ENCODE results near the gene TMEM158.
A peak's percentile ranks its signal among the peaks of the same experiment; 100 is the strongest.

Gene TMEM158

GRCh38 chr3:45234250-45234649, 8.2 kb upstream of the TMEM158 start:
- TF ChIP-seq, protein P1, sequence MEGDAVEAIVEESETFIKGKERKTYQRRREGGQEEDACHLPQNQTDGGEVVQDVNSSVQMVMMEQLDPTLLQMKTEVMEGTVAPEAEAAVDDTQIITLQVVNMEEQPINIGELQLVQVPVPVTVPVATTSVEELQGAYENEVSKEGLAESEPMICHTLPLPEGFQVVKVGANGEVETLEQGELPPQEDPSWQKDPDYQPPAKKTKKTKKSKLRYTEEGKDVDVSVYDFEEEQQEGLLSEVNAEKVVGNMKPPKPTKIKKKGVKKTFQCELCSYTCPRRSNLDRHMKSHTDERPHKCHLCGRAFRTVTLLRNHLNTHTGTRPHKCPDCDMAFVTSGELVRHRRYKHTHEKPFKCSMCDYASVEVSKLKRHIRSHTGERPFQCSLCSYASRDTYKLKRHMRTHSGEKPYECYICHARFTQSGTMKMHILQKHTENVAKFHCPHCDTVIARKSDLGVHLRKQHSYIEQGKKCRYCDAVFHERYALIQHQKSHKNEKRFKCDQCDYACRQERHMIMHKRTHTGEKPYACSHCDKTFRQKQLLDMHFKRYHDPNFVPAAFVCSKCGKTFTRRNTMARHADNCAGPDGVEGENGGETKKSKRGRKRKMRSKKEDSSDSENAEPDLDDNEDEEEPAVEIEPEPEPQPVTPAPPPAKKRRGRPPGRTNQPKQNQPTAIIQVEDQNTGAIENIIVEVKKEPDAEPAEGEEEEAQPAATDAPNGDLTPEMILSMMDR (IDR thresholded peaks at IDR 0.05; ENCODE audit: insufficient read depth, low read depth, low read length, missing control alignments): no peak
- no peak for DNase-seq (ENCODE audit: low read depth)

GRCh38 chr3:45232521-45232920, 6.4 kb upstream of the TMEM158 start:
- H3K4me3 ChIP-seq (ENCODE audit: low read length): no peak overlapping the region
- DNase-seq (ENCODE audit: low read depth): no peak
- TF ChIP-seq, protein P1 (IDR thresholded peaks at IDR 0.05; ENCODE audit: insufficient read depth, low read depth, low read length, missing control alignments): no peak

More at GRCh38 chr3:45234250-45234649, 8.2 kb upstream of the TMEM158 start:
- no peak overlapping the region for H3K4me3 ChIP-seq (ENCODE audit: low read length)

- TF ChIP-seq, protein P1 (IDR thresholded peaks at IDR 0.05; ENCODE audit: insufficient read depth, low read depth, low read length, missing control alignments): no peak
- no peak overlapping the region for H3K4me3 ChIP-seq (ENCODE audit: low read length)
- DNase-seq (ENCODE audit: low read depth): no peak
Measured at GRCh38 chr3:45227946-45228345, 1.9 kb upstream of the TMEM158 start.

DNA sequence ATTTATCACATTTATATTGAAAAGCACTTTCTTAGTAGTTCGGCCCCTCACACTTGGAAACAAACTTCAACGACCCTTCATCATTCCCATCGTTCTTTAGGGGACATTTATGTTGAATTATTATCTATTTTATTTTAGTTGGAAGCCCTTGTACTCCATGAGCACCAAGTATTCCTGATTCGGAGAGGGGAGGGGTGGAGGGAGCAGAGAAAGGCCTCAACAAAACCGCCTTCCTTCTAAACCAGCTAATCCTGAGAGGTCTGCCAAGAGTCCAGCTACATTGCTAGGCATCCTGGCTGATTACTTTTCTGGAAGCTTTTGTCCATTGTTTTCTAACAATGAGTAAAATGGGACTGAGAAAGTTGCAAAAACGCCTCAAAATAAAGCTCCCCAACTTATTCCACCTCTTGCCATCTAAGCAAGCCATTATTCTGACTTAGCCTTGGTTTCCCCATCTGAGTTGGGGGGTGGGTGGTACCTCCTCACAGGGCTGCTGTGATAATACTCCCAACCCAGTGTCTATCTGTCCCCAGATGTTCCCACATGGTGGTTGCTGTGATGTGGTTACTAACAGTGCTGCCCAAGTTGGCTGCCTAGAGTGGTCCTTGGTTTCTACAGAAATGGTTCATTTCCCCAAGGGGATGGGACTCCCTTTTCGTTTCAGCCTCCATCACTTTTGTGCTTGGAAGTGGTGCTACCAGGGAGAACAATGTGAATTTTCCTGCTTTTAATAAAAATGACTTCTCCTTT, 1.2 kb upstream of the TMEM158 start:
- no peak overlapping the region for H3K4me3 ChIP-seq (ENCODE audit: low read length)
- DNase-seq (ENCODE audit: low read depth): no peak
- TF ChIP-seq, protein P1 (IDR thresholded peaks at IDR 0.05; ENCODE audit: insufficient read depth, low read depth, low read length, missing control alignments): no peak

GRCh38 chr3:45225465-45226205, 452 bp downstream of the TMEM158 start:
- peak; percentile 41 for DNase-seq (ENCODE audit: low read depth)
- TF ChIP-seq, protein P1 (IDR thresholded peaks at IDR 0.05; ENCODE audit: insufficient read depth, low read depth, low read length, missing control alignments): no peak
- peak overlapping the region; percentile 46 for H3K4me3 ChIP-seq (ENCODE audit: low read length)

DNA sequence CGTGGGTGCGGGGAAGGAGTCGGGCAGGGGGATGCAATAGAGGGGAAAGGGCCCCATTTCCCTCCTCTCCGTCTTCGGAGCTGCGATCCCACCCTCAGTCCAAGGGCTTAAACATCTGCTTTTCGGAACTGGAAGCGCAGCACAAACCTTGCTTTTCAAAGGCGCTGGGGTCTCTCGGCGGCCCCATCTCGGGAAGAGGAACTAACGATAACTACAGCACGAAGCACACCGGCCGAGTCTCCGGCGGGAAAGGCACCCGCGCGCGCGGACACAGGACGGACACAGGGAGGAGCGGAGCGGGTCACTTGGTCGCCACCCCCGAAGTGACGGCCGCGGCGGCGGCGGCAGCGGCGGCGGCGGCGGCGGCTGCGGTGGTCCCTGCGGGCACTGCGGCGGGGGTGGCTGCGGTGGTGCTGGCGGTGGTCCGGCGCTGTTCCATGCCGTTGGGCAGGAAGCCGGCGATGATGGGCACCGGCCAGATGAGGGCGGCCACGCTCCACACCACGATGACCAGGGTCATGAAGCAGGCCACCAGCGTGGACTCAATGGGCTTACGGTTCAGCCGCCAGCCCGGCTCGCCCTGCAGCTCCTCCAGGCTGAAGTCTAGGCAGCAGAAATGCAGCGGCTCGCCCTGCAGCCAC, 1.1 kb downstream of the TMEM158 start:
- peak overlapping the region; percentile 46 for H3K4me3 ChIP-seq (ENCODE audit: low read length)
- DNase-seq (ENCODE audit: low read depth): peak; percentile 64
- TF ChIP-seq, protein P1 (IDR thresholded peaks at IDR 0.05; ENCODE audit: insufficient read depth, low read depth, low read length, missing control alignments): peak; percentile 38

Measured in epithelial cell of esophagus (primary cell).